HPDE6-E6E7 (cell line): Measurements from ENCODE around the gene KCNC3.

Source experiments
- DNase-seq: peaks from one replicate; pipeline ENCODE4 v3.0.0; 2011; ENCODE audit warnings: missing footprints; ENCODE audit errors: extremely low spot score

The KCNC3 gene

DNA sequence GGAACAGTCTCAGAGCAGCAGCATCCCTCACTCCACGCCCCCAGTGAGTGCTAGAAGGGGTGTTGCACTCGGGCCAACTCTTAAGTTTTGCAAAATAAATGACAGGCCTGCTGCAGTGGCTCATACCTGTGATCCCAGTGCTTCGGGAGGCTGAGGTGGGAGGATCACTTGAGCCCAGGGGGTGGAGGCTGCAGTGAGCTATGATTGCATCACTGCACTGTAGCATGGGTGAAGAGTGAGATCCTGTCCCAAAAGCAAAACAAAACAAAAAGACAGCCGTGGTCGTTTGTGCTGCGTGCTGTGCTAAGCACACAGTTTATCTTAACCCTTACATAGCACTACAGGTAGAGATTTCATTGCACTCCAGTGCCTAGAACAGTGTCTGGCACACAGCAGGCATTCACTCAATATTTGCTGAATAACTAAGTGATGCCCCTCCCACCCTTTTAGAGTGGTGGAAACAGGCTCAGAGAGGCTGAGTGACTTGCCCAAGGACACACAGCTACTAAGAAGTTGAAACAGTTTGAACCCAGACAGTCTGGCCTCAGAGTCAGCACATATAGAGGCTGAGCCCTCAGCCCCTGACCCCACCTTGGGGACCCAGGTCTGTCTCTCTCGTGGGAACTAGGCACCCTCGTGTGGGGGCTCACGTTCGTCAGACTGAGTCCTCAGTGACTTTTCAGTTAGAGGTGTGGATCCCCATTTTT lies 18.3 kb downstream of the KCNC3 start:
- no peak for DNase-seq

DNA sequence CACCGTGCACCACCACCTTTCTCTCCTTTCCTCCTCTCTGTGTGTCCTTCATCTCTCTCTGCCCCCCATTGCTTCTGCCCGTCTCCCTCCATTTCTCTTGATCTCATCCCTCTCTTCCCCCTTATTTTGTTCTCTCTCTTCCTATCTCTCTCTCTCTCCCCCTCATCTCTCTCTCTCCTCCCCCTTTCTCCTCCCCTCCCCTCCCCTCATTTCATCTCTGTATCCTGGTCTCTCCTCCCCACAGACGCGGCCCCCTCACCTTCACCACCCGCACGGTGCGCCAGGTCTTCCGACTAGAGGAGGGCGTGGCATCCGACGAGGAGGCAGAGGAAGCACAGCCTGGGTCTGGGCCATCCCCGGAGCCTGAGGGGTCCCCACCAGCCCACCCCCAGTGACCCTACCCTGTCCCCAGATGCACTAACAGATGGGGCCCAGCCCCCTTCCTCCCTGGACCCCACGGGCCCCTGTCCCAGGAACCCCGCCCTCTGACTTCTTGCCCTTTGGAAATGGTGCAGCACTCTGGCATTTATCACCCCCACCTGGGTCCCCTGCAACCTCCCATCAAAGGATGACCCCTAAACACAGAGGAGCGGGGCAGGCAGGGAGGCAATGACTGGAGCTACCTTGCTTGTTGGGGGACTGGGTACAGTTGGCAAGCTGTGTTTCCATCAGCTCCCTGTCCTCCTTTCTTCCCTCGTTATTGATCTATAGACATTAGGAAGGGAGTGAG lies 19.6 kb downstream of the KCNC3 start:
- DNase-seq: no peak

DNA sequence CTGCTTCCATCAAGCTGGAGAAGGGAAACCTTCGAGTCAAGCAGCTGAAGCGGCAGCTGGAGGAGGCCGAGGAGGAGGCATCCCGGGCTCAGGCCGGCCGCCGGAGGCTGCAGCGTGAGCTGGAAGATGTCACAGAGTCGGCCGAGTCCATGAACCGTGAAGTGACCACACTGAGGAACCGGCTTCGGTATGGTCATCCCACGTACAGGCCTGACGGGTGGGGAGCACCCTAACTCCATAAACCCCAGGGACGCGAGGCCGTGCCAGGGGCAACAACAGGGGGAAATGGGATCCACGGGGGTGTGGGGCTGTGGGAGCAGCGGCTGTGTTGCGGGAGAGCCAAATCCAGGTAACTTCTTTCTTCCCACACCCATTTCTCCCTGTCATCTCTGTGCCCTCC lies 20.2 kb downstream of the KCNC3 start:
- DNase-seq: no peak

DNA sequence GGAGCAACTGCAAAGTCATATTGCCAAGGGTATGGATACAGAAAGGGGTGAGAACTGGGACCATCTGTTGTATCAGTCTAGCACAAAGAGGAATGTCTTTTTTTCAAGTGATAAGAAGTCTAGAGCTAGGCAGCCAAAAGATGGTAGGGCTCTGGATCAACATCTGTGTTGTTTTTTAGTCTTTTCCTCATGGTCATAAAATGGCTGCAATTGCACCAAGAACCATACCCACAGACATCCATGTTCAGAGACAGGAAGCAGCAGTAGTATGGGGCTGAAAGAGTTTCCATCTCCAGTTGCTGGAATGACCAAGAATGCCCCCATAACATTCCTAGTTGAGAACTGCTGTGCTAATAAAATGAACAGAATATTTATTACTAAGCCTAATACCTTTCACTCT lies 25.6 kb downstream of the KCNC3 start:
- DNase-seq: no peak

DNA sequence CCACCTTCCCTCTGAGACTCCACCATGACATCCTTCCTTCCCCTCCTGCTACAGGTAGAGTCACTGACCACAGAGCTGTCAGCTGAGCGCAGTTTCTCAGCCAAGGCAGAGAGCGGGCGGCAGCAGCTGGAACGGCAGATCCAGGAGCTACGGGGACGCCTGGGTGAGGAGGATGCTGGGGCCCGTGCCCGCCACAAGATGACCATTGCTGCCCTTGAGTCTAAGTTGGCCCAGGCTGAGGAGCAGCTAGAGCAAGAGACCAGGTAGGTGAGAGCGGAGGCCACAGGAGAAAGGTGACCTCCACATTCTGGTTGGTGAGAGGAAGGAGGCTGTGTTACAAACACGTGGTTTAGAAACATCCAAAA lies 27.6 kb downstream of the KCNC3 start:
- no peak for DNase-seq

DNA sequence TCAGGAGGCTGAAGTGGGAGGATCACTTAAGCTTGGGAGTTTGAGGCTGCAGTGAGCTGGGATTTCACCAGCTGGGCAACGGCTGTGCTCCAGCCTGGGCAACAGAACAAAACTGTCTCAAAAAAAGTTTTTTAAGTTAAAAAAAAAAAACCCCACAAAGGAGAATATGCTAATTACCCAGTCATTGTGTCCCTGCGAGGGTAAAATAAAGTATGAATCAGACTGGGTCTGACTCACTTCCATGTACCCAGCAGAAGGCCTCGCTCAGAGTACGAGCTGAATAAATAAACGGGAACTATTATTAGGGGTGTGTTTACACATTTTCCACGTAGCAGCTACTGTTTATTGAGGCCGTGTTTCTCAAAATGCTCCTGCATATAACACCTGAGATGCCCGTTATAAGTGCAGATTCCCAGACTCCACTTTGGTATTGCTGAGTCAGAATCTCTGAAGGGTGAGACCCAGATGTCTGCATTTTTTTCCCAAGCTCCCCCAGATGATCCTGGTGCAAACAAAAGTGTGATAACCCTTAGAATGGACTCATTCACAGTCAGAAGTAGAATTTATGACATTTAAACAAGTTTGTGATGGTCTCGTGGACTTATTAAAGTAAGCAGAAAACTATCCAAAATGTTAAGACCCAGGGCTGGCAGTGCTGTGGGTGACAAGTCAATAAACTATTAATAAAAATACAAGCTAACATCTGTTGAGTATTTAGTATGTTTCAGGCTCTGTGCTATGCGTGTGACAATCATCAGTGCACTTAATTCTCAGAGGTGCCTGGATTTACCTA lies 28.2 kb downstream of the KCNC3 start:
- peak; percentile 56 for DNase-seq

DNA sequence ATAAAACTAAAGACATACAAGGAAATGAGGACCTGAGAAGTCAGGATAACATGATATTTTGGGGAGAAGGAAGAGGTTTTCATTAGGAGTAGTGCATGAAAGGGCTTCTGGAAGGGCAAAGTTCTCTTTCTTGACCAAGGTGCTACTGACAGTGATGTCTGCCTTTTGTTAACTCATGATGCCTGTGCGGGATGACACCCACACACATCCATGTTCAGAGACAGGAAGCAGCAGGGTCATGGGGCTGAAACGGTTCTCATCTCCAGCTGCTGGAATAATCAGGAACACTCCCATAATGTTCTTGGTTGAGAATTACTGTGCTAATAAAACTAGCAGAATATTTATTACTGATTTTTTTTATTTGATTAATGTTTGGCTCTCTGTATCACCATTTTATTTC lies 29.1 kb downstream of the KCNC3 start:
- no peak for DNase-seq

DNA sequence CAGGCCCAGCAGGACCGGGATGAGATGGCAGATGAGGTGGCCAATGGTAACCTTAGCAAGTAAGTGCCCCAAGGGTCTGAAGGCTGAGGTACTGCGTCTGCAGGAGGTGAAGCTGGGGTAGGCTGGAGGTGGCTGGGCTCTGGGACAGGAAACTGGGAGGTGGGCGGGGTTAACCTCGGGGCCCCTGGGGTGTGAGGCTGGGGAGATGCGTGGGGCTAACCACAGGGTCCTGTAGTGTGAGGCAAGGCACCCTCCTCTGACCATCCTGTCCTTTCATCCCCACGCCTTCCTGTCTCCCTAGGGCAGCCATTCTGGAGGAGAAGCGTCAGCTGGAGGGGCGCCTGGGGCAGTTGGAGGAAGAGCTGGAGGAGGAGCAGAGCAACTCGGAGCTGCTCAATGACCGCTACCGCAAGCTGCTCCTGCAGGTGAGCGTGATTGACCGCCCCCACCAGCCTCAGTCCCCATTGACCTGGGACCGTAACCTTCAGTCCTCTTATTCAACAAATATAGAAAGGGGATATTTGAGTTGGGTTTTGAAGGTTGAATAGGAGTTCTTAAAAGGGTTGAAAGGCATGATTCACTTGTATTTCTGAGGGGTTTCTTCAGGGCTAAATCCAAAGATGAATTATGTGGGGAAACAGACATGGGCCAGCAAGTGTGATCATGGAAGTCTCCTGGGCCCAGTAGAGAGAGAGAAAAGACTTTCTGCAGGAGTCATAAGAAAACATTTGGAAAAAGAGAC lies 35.7 kb downstream of the KCNC3 start:
- no peak for DNase-seq

DNA sequence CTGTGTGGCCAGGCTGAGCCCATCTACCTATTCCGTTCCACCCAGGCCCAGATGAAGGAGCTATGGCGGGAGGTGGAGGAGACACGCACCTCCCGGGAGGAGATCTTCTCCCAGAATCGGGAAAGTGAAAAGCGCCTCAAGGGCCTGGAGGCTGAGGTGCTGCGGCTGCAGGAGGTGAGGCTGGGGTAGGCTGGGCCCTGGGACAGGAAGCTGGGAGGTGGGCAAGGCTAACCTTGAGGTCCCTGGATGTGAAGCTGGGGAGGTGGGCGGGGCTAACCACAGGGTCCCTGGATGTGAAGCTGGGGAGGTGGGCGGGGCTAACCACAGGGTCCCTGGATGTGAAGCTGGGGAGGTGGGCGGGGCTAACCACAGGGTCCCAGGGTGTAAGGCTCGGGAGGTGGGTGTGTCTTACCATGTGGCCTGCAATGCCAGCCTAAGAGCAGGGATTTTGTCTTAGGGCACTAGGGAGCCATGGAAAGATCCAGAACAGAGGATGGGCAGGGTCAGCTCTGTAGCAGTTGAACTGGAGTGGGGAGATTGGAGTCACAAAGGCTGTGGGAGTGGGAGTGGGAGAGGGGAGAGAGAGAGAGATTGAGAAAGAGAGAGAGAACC lies 36.9 kb downstream of the KCNC3 start:
- no peak for DNase-seq

DNA sequence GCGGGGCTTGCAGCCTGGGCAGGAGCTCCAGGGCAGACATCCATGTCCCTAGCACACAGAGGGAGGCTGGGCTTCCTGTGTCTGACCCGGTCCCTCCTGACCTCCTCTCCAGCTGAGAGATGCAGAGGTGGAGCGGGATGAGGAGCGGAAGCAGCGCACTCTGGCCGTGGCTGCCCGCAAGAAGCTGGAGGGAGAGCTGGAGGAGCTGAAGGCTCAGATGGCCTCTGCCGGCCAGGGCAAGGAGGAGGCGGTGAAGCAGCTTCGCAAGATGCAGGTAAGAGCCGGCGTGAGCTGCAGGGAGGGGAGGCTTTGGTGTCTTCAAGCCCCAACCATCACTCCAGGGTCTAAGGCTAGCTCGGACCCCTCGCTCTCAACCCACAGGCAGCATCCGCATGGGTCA lies 38.4 kb downstream of the KCNC3 start:
- DNase-seq: no peak

DNA sequence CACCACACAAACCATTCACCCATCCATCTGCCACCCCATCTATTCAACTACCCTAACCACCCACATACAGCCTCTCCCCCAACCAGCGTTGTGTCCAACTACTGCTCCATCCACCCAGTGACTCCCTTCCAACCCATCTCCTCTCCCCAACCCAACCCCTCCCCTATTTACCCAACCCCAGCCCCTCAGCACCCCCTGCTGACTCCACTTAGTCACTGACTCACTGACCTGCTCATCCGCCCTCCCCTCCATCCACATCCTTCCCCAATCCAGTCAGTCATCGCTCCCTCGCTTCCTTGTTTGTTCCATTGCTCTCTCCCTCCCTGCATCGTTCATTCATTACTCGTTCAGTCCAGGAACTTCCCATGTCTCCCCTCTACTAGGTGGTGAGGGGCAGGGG lies 39.2 kb downstream of the KCNC3 start:
- no peak for DNase-seq

DNA sequence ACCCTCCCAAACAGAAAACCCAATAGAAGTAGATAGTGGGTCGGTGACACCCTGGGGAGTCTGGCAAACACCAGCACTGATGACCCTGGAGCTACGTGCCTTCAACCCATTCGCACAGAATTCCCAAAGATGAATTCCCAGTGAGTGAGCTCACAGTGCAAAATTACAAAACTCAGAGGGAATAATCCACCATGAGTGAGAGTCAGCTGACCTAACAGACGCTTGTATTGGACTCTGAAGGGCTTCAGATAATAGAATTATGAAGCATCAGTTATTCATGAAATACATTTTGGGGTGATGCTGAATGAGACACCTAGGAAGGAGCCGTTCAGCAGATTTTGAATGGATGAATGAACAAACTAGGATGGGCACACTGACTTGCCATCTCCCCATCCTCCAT lies 40.2 kb downstream of the KCNC3 start:
- DNase-seq: no peak

DNA sequence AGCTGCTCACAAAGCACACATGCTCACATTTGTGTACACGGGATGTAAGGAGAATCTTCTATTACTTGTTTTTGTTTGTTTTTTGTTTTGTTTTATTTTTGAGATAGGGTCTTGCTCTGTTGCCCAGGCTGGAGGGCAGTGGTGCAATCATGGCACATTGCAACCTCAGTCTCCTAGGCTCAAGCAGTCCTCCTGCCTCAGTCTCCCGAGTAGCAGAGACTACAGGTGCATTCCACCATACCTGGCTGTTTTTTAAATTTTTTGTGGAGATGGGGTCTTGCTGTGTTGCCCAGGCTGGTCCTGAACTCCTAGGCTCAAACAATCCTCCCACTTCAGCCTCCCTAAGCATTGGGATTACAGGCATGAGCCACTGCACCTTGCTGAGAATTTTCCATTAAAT lies 41.8 kb downstream of the KCNC3 start:
- DNase-seq: no peak

DNA sequence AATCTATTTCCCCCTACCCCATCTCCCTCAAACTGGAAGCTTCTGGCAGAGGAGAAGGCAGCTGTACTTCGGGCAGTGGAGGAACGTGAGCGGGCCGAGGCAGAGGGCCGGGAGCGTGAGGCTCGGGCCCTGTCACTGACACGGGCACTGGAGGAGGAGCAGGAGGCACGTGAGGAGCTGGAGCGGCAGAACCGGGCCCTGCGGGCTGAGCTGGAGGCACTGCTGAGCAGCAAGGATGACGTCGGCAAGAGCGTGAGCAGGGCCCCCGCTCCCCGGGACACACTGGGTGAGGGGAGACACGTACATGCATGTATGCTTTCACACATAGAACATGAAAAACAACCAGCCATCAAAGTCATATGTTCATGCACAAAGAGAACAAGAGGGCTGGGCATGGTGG lies 42.7 kb downstream of the KCNC3 start:
- DNase-seq: no peak

DNA sequence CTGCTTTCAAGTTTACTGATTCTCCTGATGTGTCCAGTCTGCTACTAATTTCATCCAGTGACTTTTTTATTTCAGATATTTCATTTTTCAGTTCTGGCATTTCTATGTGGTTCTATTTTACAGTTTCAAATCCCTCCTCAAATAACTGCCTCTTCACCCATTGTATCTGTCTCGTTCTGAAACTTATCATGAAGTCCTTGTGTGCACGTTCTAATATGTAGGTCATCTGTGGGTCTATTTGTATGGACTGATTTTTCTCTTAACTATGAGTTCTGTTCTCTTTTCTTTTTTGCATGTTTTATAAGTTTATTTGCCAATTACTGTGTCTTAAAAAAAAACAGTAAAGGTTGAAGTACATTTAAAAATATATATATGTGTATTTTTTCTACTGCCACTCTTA lies 43.3 kb downstream of the KCNC3 start:
- DNase-seq: no peak

DNA sequence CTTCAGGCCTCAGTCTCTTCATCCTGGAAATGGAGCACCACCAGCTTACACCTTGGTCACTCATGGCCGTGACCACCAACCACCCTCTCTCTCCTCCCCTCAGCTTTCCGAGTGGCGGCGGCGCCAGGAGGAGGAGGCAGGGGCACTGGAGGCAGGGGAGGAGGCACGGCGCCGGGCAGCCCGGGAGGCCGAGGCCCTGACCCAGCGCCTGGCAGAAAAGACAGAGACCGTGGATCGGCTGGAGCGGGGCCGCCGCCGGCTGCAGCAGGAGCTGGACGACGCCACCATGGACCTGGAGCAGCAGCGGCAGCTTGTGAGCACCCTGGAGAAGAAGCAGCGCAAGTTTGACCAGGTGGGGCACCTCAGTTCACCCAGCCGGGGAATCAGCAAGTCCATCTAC lies 47.7 kb downstream of the KCNC3 start:
- no peak for DNase-seq

DNA sequence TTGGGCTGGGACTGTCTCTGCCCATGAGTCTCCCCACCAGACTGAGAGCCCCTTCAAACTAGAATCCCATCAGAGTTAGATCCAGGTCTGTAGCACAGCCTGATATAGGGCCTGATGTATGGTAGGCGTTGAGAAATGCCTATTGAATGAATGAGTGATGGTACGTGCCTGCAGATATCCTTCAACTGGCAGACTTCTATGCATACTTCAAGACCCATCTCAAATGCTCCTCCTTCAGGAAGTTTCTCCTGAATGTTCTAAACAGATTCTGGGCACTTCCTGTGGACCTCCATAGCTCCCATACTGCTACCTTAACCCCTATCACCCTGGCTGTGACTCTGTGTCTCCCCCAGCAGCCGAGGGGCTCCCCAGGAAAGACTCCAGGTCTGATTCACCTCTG lies 48.2 kb downstream of the KCNC3 start:
- no peak for DNase-seq

DNA sequence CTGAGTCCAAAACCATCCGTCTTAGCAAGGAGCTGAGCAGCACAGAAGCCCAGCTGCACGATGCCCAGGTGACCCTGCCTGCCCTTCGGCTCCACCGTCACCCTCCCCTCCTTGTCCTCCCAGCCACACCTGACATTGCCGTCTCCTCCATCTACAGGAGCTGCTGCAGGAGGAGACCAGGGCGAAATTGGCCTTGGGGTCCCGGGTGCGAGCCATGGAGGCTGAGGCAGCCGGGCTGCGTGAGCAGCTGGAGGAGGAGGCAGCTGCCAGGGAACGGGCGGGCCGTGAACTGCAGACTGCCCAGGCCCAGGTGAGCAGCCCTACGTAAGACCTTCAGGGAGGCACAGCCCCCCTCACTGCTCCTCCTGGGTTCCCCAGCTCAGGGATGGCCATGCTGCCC lies 49.1 kb downstream of the KCNC3 start:
- DNase-seq: no peak

DNA sequence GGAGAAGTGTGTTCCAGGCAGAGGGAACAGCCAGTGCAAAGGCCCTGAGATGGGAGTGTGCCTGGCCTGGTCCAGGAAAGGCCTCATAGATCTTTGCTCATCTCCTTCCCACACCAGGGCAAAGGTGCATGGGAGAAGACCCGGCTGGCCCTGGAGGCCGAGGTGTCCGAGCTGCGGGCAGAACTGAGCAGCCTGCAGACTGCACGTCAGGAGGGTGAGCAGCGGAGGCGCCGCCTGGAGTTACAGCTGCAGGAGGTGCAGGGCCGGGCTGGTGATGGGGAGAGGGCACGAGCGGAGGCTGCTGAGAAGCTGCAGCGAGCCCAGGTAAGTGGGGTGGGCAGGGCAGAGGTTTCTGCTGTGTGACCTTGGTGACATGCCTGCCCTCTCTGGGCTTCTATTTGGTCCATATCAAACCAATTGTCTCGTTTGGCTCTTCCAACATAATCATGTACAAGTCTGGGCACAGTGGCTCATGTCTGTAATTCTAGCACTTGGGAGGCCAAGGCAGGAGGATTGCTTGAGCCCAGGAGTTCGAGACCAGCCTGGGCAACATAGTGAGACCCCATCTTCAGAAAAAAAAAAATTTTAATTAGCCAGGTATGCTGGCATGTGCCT lies 51.1 kb downstream of the KCNC3 start:
- DNase-seq: no peak

DNA sequence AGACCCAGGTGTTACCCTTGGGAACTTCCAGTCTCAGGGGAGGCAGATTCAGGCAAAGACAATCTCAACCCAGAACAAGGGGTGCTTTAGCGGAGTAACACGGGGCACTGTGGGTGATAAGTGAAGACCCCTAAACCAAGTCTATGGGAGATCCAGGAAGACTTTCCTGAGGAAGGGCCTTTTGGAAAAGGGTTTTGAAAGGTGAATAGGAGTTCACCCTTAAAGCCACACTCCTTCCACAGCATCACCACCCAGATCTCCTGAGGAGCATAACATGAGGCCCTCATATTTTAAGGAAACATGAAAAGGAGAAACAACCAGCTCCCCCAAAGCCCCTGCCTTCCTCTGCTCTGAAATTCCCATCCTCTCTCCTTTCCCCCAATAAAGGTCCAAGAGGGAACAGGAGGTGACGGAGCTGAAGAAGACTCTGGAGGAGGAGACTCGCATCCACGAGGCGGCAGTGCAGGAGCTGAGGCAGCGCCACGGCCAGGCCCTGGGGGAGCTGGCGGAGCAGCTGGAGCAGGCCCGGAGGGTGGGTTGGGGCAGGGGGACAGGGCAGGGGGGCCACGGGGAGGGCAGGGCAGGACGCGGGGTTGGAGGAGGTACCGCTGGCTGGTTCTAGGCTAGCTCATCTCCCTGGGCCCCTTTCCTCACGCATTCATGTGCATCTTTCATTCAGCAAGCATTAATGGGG lies 52.7 kb downstream of the KCNC3 start:
- DNase-seq: no peak
